HG03469 (cell line): ENCODE measurements around the gene SMCO2.
A peak's percentile ranks its signal among the peaks of the same experiment; 100 is the strongest.
"Not testable (repeated sequence)": the region's sequence is repeated elsewhere in the genome, so short reads cannot be mapped to it uniquely, and the experiment has no call there.

ENCODE experiments used
- ATAC-seq: cut with Tn5 transposase; IDR thresholded peaks from one replicate; pipeline ENCODE4 v1.9.1; 2021; ENCODE audit warnings: mild to moderate bottlenecking, moderate library complexity, moderate number of reproducible peaks; ENCODE audit not compliant: unreplicated experiment

SMCO2 gene

DNA sequence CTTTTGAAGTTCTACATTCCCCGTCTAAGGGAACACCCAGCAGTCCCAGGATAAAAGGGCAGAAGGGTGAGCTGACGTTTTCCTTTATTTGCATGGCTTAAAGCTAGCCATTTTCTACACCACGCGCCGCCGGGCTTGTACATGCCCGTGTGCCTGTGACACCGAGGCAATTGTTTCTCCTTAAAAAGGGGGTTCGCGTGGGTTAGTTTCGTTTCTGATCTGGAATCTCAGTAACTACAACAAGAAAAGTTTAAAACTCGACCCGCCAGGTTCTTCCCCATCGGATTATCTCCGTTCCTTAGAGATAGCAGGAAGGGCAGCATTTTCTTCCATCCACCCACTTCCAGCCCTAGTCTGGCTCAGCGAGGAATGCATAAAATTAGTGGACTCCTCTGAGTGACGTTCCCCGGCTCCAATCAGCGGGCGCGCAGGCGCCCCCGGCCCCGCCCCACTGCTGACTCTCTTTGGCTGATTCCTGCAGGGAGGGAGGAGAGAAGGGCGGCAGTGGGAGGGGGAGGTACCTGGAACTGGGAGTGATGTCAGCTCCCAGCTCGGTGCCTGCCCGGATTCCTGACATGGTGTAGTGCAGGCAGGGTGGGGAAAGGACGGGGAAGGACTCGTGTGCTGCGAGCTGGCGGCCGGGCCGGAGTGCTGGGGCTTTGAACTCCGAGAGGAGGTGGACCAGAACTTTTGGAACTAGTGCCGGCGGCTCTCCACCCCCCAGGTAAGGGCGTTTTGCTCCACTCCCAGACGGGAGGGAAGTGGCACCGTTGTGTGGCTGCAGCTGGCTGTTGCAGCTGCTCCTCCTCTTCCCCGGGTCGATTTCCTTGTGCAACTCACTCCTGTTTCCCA is 77.3 kb downstream of the SMCO2 start, which contains the start of gene PPFIBP1:
Gene PPFIBP1, plus strand, starts transcription at position 565 of the 852 bp plus-strand sequence. CDS start 109,191 bp downstream, outside the sequence.
- ATAC-seq = peak; percentile 78

DNA sequence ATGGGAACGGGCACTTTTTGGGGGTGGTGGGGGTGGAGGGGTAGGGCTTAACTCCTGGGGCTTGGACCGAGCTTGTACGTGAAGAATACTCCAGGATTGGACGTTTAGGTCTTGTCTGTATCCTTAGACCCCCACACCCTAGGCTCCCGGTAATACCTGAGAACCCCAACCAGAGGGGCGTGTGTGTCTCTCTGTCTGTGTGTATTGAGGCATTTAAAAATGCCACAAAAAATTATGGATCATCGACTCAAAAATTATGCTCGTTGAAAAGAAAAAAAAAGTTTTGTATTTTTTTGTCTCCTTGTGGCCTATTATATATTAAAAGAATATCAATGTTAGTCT is 77.9 kb downstream of the SMCO2 start:
- ATAC-seq = no peak

DNA sequence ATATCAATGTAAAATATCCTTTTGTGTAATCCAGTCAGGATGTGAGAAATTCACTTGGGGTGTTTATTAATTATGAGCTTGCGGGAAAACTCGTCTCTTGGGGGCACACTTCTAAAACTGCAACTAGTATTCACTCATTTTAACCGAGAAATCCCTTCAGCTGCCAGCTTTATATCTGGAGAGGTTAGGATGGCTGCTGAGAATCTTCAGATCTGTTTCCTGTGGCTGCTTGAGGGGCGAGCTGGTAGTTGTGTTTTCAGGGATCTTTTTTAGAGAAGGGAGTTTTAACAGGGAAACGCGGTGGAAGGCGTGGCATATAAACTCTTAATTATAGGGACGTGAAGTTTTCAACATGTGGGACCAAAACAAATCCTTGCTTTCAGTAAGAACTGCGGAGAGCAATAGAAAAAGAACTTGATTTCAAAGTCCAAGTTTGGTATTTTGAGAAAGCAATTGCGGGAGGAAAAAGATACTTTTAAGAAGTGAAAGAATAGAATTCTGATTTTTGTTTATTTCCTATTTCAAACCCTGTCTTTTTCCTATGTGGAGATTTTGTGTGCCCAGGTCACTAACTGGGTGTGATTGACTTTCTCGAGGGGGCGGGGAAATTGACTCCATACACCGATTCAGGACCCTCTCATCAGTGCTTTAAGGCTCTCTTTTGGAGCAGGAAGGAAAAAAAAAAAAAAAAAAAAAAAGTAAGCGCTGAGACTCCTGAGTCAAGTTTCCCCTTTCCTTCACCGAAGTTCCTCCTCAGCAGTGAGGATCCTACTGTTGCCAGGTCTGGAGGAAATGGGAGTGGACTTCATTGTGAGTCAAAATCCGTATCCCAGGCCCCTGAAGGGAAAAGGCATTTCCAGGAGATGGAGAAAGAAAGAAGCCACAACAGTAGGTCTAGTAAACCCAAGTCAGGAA is 78.6 kb downstream of the SMCO2 start:
- no peak for ATAC-seq

DNA sequence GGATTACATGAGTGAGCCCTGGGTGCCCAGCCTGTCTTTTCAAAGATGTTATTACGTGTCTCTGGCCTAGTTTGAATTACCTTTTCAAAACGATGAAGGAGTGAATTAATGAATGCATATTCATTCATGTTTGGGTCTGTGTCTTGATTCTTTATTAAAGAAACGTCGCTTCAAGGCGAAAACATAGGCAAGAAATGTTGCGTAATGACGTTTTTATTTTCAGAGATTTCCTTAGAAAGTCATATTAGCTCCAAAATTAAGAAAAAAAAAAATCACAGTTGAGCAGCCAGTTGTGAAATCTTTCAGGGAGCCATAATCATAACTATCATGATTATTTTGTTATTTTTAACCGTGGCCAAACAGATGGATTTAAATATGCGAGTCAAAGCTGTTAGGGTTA is 81.0 kb downstream of the SMCO2 start:
- ATAC-seq = no peak

DNA sequence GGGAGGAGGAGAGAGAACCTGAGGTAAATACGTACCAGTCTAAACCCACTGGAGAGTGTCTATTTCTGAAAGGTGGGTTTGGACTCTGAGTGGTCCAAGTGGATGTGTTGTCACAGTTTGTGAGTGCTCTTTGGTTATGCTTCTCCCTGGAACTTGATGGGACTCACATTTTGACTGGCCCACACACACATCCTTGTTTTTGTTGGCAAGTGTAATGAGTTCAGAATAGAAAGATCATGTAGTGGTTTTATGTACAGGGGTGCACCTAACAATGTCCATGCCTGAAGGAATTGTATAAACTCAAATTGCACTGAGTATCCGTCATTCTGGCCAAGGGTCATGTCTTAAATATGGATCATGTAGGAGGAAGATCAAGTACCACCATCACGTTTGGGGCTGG is 82.3 kb downstream of the SMCO2 start:
- no peak for ATAC-seq

DNA sequence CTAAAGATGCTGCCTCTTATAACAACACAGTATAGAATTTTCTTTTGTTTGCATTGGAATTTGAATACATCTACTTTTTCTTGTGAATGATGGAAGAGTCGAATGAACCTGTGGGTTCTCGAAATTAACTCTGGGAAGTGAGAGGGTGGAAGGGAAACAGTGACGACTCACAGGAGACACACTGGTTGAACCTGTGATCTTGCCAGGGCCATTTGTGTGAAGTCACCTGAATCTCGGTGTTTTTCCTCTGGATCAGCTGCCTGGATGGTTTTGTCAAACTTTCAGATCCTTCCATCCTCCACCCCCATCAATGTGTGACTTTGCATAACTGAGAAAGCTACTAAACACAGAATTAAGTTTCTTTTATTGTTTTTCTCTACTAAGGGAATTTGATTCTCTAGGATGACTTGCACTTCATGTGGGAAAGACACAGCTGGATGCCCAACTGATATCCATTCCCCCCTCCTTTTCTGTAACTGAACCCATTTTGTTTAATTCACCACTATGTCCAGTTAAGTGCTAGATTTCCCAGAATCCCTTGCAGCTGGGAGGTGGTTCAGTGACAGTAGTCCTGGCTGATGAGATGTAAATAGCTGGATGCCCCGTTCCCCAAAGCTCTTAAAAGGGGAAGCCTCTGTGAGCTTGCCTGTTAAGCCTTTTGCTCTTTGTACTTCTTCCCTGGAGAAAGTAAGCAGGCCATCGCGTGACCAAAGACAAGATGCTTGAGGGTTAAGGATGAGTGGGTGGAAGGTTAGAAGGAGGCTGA is 83.8 kb downstream of the SMCO2 start:
- ATAC-seq = no peak

DNA sequence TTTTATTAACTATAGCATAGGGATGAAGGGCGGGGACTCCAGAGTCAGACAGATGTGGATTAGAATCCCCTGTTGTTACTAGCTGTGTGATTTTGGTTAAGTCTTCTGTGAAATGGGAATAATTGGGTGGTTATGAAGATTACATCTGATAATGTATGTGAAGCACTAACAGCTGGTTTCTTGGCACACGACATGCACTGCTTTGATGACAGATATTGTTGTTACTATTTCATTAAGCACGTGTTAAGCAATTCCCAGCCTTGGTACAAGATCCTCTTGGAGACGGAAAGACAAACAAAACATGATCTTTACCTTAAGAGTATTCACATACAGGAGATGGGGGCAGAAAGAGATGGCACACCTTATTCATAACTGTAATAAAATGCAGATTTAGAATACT is 85.4 kb downstream of the SMCO2 start:
- no peak for ATAC-seq

GRCh38 chr12:27534060-27534764 is 87.7 kb downstream of the SMCO2 start:
- peak; percentile 54 for ATAC-seq

DNA sequence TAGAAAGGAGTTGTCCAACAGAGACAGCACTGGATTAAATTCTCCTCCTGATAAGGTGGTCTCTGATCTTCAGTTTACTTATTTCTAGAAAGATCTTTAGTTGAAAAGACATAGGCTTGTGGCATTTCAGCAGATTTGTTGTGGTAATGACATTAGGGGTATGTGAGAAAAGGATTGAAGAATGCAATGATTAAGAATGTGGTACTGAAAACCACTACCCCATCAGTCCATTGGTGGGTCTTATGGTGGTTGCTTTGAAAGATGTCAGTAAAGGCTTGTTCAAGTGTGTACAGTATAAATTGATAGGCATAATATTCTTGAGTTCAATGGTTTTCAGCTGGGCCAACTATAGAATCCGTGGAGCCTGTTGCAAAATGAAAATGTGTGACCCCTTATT is 88.2 kb downstream of the SMCO2 start:
- peak; percentile 7 for ATAC-seq

DNA sequence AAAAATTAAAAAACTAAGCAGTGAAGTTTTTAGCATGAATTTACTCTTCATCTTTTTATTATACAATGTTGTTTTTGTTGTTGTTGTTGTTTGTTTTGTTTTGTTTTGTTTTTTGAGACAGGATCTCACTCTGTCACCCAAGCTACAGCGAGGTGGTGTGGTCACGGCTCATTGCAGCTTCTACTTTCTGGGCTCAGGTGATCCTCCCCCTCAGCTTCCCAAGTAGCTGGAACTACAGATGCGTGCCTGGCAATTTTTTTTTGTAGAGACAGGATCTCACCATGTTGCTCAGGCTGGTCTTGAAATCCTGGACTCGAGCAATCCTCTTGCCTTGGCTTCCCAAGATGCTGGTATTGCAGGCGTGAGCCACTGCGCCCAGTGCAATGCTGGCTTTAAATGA is 88.8 kb downstream of the SMCO2 start:
- ATAC-seq = peak; percentile 28

GRCh38 chr12:27537855-27538675 is 91.5 kb downstream of the SMCO2 start:
- ATAC-seq = no peak

DNA sequence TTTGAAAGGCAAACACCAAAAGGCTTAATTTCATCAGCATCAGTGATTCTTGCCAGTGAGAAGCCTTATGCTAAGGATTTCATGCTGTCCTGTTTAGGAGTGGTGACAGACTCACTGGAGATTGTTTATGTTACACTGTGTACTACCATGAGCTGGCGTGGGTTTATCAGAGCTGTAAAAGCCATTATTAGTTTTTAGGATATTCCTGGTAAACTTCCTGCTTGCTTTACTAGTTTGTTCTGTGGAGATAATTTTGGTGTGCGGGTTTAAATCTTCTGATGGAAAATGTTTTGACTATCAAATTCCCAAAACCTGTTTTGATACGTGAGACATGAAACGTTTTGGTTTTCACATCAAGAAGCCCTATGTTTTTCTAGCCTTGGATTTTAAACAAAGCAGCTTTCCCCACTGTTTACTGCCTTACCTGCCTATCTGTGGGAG is 92.7 kb downstream of the SMCO2 start:
- no peak for ATAC-seq

DNA sequence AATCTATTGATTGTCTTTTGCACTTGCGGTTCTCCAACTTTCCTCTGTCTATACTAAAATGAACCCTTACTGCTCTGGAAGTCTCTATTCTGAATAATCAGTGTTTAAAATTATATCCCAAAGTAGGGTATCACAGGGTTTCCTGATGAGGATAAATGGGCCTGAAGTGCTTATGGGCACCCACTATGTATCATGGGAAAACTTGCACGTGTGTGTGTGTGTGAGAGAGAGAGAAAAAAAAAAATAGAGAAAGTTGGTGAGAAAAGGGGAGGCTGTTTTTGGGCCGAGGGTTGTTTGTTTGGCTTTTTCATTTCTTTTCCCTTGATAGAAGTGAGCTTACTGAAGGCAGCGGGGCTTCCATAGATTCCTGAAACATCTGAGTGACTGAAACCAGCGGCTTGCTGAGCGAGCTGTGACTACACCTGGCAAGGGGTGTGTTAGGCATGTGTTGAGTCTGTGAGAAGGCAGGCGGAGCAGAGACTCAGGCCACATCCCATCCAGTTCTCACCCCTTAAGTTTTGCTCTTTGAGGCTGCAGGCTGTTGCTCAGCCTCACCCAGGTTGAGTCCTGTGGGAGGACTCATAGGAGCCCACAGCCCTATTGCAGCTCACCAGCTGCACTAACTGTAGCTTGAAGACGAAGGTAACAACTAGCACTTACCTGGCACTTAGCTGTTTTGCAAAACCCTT is 94.6 kb downstream of the SMCO2 start:
- no peak for ATAC-seq

- ATAC-seq = no peak
Observed at GRCh38 chr12:27542628-27543027, 96.1 kb downstream of the SMCO2 start.

- not testable (repeated sequence) for ATAC-seq
Observed at GRCh38 chr12:27544858-27545257, 98.3 kb downstream of the SMCO2 start.

DNA sequence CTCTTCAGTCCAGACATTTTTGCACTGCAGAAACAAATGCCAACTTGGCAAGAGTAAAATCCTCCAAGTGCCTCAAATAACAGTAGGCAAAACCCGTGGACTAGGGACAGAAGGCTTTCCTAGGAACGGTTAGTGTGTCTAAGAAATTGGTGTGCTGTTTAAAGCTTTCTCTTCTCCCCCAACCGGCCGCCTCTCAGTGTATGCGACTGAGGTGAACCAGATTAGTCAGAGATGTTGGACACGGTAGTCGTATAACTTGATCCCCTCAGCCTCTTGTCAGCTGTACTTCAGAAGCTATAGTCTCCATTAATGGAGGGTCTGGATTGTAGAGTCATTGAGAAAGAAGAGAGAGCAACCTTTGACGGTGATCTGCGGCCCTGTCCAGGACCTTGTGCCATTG is 99.1 kb downstream of the SMCO2 start:
- no peak for ATAC-seq

- ATAC-seq = no peak
Observed at GRCh38 chr12:27547592-27547991, 101.1 kb downstream of the SMCO2 start.

- no peak for ATAC-seq
Observed at GRCh38 chr12:27548301-27549199, 102.0 kb downstream of the SMCO2 start.
